ENCODE results near the gene EMX2. TPM values are rescaled to one million over a fixed set of nuclear protein-coding genes. Genes with fewer than 3 reads are reported as not detected.

EMX2 gene
- total and polyA plus RNA-seq, 2 donors (not counting 3 experiments of a cell fraction or from before 2014, with no cell fraction given) = not detected

DNA sequence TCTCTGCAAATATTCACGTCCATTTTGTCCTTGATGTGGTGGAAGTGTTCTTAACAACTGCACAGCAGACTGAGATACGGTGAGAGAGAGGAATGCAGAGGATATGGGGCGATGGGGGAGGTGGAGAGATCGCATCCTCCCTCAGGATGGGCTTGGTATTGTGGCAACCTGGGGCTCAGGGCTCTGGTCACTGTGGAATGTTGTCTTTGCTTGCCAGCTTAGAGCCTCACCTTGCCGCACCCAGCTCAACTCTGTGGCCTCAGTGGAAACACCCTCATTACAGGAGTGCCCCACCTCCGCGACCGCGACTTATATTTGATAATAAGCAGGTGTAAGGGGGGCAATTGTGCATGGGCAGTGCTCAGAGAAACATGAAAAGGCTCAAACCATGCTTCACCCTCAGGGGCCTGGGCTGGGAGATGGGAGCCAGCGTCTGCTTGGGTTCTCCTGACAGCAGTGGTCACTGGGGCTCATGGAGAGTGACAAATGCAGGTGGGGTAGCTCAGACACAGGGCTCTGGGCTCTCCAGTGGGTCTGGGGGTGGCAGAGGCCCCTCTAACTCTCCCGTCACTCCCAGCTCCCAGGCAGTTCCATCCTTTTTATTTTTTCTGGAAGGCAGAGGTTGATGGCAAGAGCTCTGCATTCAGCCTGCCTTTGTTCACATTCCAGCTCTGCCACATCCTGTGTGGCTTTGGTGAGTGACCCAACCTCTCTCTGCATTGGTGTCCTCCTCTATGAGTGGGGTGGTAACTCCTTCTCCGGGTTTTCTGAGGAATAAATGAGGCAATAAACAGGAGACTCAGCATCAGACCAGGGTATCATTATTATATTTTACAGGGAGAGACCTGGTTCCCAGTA is 43.1 kb upstream of the EMX2 start:
- H4K20me1 ChIP-seq (replicated peaks; ENCODE audit: control insufficient read depth, extremely low read depth, insufficient read depth, low read length) = no peaks in the 10 kb centered on the region
- intact Hi-C loops (cut with micrococcal nuclease) (loop anchor here (10.0 kb wide), 1 partner anchor 235 kb away; no protein-coding TSS in a partner anchor), dilution Hi-C loops (cut with MboI; ENCODE audit: extremely low pct_ligation_motif_present, low sequenced_read_pairs) (no loop called here)
- no peak overlapping the region for H3K4me2 ChIP-seq (ENCODE audit: insufficient read depth, low read length)
- no peak overlapping the region for H2AFZ ChIP-seq (ENCODE audit: low read depth, low read length)
- no peaks in the 10 kb centered on the region for H3K9me3 ChIP-seq (replicated peaks; ENCODE audit: control insufficient read depth, insufficient read depth, low read length)
- H3K9ac ChIP-seq (replicated peaks; ENCODE audit: extremely low read depth, insufficient read depth, low read length) = no peak overlapping the region
- H3K27ac ChIP-seq (ENCODE audit: insufficient read depth, low read depth, low read length) = no peak overlapping the region
- H3K79me2 ChIP-seq (ENCODE audit: control insufficient read depth, insufficient read depth, low read length) = no peaks in the 10 kb centered on the region
- CTCF ChIA-PET = interaction anchor here (0.6 to 7.0 kb wide), 9 partner anchors 9 to 959 kb away, joined by 3 to 133 read pairs (median 4); no protein-coding TSS in a partner anchor
- H3K4me1 ChIP-seq (ENCODE audit: control insufficient read depth, extremely low read depth, insufficient read depth, low read length) = no peaks in the 10 kb centered on the region
- peaks cover 4 to 6% of the 10 kb centered on the region in 2 experiments for H3K27me3 ChIP-seq (ENCODE audit: control insufficient read depth in 2 of 2, insufficient read depth in 2 of 2, low read length in 2 of 2)
- no peaks in the 10 kb centered on the region for H3K36me3 ChIP-seq (ENCODE audit: control insufficient read depth in 2 of 2, extremely low read depth in 1 of 2, insufficient read depth in 2 of 2, low read length in 2 of 2)
- TF ChIP-seq POLR2AphosphoS5 (IDR thresholded peaks at IDR 0.05; ENCODE audit: insufficient read depth, low read depth, low read length) (no peak), POLR2A (IDR thresholded peaks at IDR 0.05; ENCODE audit: low read depth, low read length) (no peak), MAX (IDR thresholded peaks at IDR 0.05; ENCODE audit: insufficient read depth, insufficient read length) (no peak), MYC (IDR thresholded peaks at IDR 0.05; ENCODE audit: low read depth, low read length) (no peak), GATA2 (IDR thresholded peaks at IDR 0.05; ENCODE audit: insufficient read depth, insufficient read length, low read depth, low read length) (no peak), FOS (IDR thresholded peaks at IDR 0.05; ENCODE audit: borderline replicate concordance, insufficient read depth, low read length) (no peak)
- TF ChIP-seq, protein P1, sequence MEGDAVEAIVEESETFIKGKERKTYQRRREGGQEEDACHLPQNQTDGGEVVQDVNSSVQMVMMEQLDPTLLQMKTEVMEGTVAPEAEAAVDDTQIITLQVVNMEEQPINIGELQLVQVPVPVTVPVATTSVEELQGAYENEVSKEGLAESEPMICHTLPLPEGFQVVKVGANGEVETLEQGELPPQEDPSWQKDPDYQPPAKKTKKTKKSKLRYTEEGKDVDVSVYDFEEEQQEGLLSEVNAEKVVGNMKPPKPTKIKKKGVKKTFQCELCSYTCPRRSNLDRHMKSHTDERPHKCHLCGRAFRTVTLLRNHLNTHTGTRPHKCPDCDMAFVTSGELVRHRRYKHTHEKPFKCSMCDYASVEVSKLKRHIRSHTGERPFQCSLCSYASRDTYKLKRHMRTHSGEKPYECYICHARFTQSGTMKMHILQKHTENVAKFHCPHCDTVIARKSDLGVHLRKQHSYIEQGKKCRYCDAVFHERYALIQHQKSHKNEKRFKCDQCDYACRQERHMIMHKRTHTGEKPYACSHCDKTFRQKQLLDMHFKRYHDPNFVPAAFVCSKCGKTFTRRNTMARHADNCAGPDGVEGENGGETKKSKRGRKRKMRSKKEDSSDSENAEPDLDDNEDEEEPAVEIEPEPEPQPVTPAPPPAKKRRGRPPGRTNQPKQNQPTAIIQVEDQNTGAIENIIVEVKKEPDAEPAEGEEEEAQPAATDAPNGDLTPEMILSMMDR (IDR thresholded peaks at IDR 0.05; ENCODE audit: extremely low read depth in 1 of 2, insufficient read depth in 1 of 2, low read depth in 1 of 2, low read length in 2 of 2) = no peak
- no peaks in the 10 kb centered on the region for H3K9me1 ChIP-seq (replicated peaks; ENCODE audit: control insufficient read depth, extremely low read depth, insufficient read depth, low read length)
- FAIRE-seq (no peak), DNase-seq (ENCODE audit: low read depth, low spot score) (no peak)
- POLR2A ChIA-PET = no interaction called here
- no TSS peak for BruUV-seq (replicated peaks)
- H3K4me3 ChIP-seq (replicated peaks in 1 of 3; ENCODE audit: insufficient read depth in 1 of 3, low read depth in 1 of 3, low read length in 3 of 3) = no peak overlapping the region
